ENCODE measurements around the gene PCDH15.

GRCh38 chr10:53833908-53834307, 967.1 kb downstream of the PCDH15 start:
- no peak for TF ChIP-seq POLR2A (IDR thresholded peaks at IDR 0.05)
- no peak for TF ChIP-seq CTCF (IDR thresholded peaks at IDR 0.05)
